B cell (primary cell): ENCODE measurements around the gene MRRF. TPM values are rescaled to one million over a fixed set of nuclear protein-coding genes. Genes with fewer than 3 reads are reported as not detected.
A peak's percentile ranks its signal among the peaks of the same experiment; 100 is the strongest.

ENCODE experiments used
- ATAC-seq: fragments of 200-7000 bp; cut with Tn5 transposase; one replicate; pipeline ENCODE4 v1.10.0; 2021; ENCODE audit warnings: low read depth, mild to moderate bottlenecking, moderate number of reproducible peaks, moderate library complexity
- CTCF ChIA-PET: fragments of 350-600 bp; sonication (Branson Sonifier 250); formaldehyde crosslinking; loops from one replicate; lab custom pipeline; 2021; ENCODE audit warnings: antibody characterized with exemption, inconsistent platforms; lab: Charles Lee
- POLR2A ChIA-PET: fragments of 350-600 bp; sonication (Branson Sonifier 250); formaldehyde crosslinking; loops from one replicate; lab custom pipeline; 2021; ENCODE audit warnings: antibody characterized with exemption; lab: Charles Lee
- DNase-seq: peaks from one replicate; pipeline ENCODE4 v3.0.0; 2013
- H2AFZ ChIP-seq: 2 replicates; pipeline ENCODE4 v1.6.1; 2012; ENCODE audit warnings: mild to moderate bottlenecking, low read depth, low read length; ENCODE audit not compliant: insufficient read depth, poor library complexity, severe bottlenecking
- H3K27ac ChIP-seq, 2 donors: 1 replicate in 1 of 2; 2 replicates in 1 of 2; pipeline ENCODE4 v1.5.1; 2012 to 2013; ENCODE audit warnings: low read length in 2 of 2, mild to moderate bottlenecking in 2 of 2, moderate library complexity in 1 of 2
- H3K27me3 ChIP-seq, 4 experiments: fragments of 200-600 bp in 1 of 4; sonication (generic) in 1 of 4; replicated peaks in 1 of 4; 1 replicate in 2 of 4; 2 replicates in 2 of 4; pipeline versions ENCODE4 v1.6.1 to v1.7.0; 2013 to 2016; ENCODE audit warnings: low read length in 3 of 4, mild to moderate bottlenecking in 2 of 4, mixed read lengths in 1 of 4, moderate library complexity in 1 of 4; ENCODE audit not compliant: insufficient read depth in 4 of 4, control insufficient read depth in 3 of 4; ENCODE audit errors: control extremely low read depth in 1 of 4
- H3K36me3 ChIP-seq, 2 experiments: replicated peaks in 1 of 2; 1 replicate in 1 of 2; 2 replicates in 1 of 2; pipeline versions ENCODE4 v1.6.1 to v1.7.1; 2013; ENCODE audit warnings: low read length in 1 of 2; ENCODE audit not compliant: insufficient read depth in 2 of 2, control insufficient read depth in 1 of 2; ENCODE audit errors: control extremely low read depth in 1 of 2, extremely low read depth in 1 of 2
- H3K4me1 ChIP-seq, 2 donors: fragments of 200-600 bp in 1 of 2; sonication (generic) in 1 of 2; 1 replicate in 1 of 2; 2 replicates in 1 of 2; pipeline versions ENCODE4 v1.5.1 to v1.6.1; 2013 to 2017; ENCODE audit warnings: low read length in 2 of 2; ENCODE audit not compliant: control insufficient read depth in 2 of 2, insufficient read depth in 2 of 2
- H3K4me2 ChIP-seq: replicated peaks from 2 replicates; pipeline ENCODE3; 2012; ENCODE audit warnings: mild to moderate bottlenecking, low read depth, low read length; ENCODE audit not compliant: poor library complexity, severe bottlenecking
- H3K4me3 ChIP-seq, 5 experiments: fragments of 200-600 bp in 1 of 5; sonication (generic) in 1 of 5; 1 replicate in 3 of 5; 2 replicates in 2 of 5; pipeline versions ENCODE4 v1.5.1 to v1.7.0; 2011 to 2016; ENCODE audit warnings: low read length in 4 of 5, mild to moderate bottlenecking in 4 of 5, low read depth in 2 of 5, control low read depth in 1 of 5, moderate library complexity in 1 of 5; ENCODE audit not compliant: insufficient read depth in 1 of 5; ENCODE audit errors: control extremely low read depth in 1 of 5, extremely low read depth in 1 of 5
- H3K79me2 ChIP-seq: fragments of 200-600 bp; sonication (generic); one replicate; pipeline ENCODE4 v1.6.0; 2016; ENCODE audit warnings: low read length; ENCODE audit not compliant: control insufficient read depth, insufficient read depth
- H3K9ac ChIP-seq: fragments of 200-600 bp; sonication (generic); 2 replicates; pipeline ENCODE4 v1.6.1; 2017; ENCODE audit warnings: mild to moderate bottlenecking, low read length, moderate library complexity
- H3K9me3 ChIP-seq, 3 donors: one replicate each; pipeline versions ENCODE4 v1.6.1 to v1.7.1; 2013; ENCODE audit warnings: low read length in 2 of 3; ENCODE audit not compliant: control insufficient read depth in 2 of 3, insufficient read depth in 1 of 3; ENCODE audit errors: control extremely low read depth in 1 of 3
- H4K20me1 ChIP-seq: 2 replicates; pipeline ENCODE4 v1.6.0; 2012; ENCODE audit warnings: mild to moderate bottlenecking, low read length; ENCODE audit not compliant: insufficient read depth, control insufficient read depth, poor library complexity, severe bottlenecking
- H3K27ac Mint-ChIP-seq: one replicate; pipeline ENCODE4 v1.8.0; 2021; ENCODE audit warnings: mixed read lengths
- H3K27me3 Mint-ChIP-seq: one replicate; pipeline ENCODE4 v1.8.0; 2021; ENCODE audit warnings: mixed read lengths
- H3K4me1 Mint-ChIP-seq: one replicate; pipeline ENCODE4 v1.8.0; 2021; ENCODE audit warnings: mixed read lengths
- H3K4me3 Mint-ChIP-seq: one replicate; pipeline ENCODE4 v1.8.0; 2021; ENCODE audit warnings: mixed read lengths
- H3K9me3 Mint-ChIP-seq: one replicate; pipeline ENCODE4 v1.8.0; 2022; ENCODE audit warnings: mixed read lengths; ENCODE audit not compliant: insufficient read depth
- CTCF ChIP-seq: fragments of 200-600 bp; IDR thresholded peaks from one replicate; pipeline ENCODE4 v1.8.0; 2022; ENCODE audit warnings: antibody characterized with exemption, mild to moderate bottlenecking
- EZH2 ChIP-seq: IDR thresholded peaks from 2 replicates; pipeline ENCODE4 v1.6.1; 2012; ENCODE audit warnings: borderline replicate concordance, low read depth, mild to moderate bottlenecking, moderate library complexity, low read length; ENCODE audit not compliant: insufficient read depth, poor library complexity, severe bottlenecking
- WGBS: methylation state at CpG from one replicate; pipeline ENCODE4 v1.1.5; 2013; ENCODE audit warnings: missing lambda C conversion rate; ENCODE audit not compliant: insufficient coverage; 5-methylcytosine and 5-hydroxymethylcytosine counted together
- intact Hi-C: fragments of 100-400 bp; cut with micrococcal nuclease; formaldehyde crosslinking; loops from one replicate; pipeline ENCODE4 v1.10.0; 2022
- polyA plus RNA-seq: library from polyadenylated mRNA; depleted of rRNA; stranded (reverse); fragments of >200 nt; gene quantifications from 2 replicates; pipeline ENCODE4 v1.2.3, GENCODE V29; 2012
- total RNA-seq, 2 donors: library from RNA; stranded (reverse); fragments of 120-200 nt in 1 of 2; gene quantifications; 1 replicate in 1 of 2; 2 replicates in 1 of 2; pipeline versions ENCODE4 v1.2.3 to v1.2.4, GENCODE V29; 2013 to 2022

The MRRF gene
- total and polyA plus RNA-seq, 2 donors (not counting 1 experiment from before 2014, with no cell fraction given), result 38.6 to 44.9 TPM

GRCh38 chr9:122349201-122349600 is 84.5 kb downstream of the MRRF start:
- H3K9me3 Mint-ChIP-seq, result peaks cover 4% of the 10 kb centered on the region
- Histone ChIP-seq H3K4me1 (peaks cover 9 to 12% of the 10 kb centered on the region in 2 donors), H3K27ac (no peak overlapping the region), H3K79me2 (no peaks in the 10 kb centered on the region), H3K9me3 (peaks cover 0 to 20% (median 0%) of the 10 kb centered on the region in 3 donors), H2AFZ (no peak overlapping the region), H3K27me3 (peaks cover 0 to 35% (median 12%) of the 10 kb centered on the region in 4 experiments), H3K36me3 (no peaks in the 10 kb centered on the region), H4K20me1 (no peaks in the 10 kb centered on the region), H3K4me2 (no peak overlapping the region), H3K4me3 (no peak overlapping the region), H3K9ac (no peak overlapping the region)
- H3K27ac Mint-ChIP-seq, result no peak overlapping the region
- no peak for DNase-seq
- H3K4me3 Mint-ChIP-seq, result no peak overlapping the region
- ChIA-PET CTCF (interaction anchor here (1.0 to 15.5 kb wide), 10 partner anchors 9 to 252 kb away, joined by 3 to 323 read pairs (median 11); partner anchors contain the start of genes MORN5, NDUFA8 and PTGS1), POLR2A (no interaction called here)
- TF ChIP-seq CTCF, result no peak
- no peak for TF ChIP-seq EZH2
- peaks cover 39% of the 10 kb centered on the region for H3K27me3 Mint-ChIP-seq
- WGBS, result 88% methylated on average over 2 of the region's 4 CpGs
- no peak for ATAC-seq
- intact Hi-C loops, result no loop called here
- H3K4me1 Mint-ChIP-seq, result peaks cover 6% of the 10 kb centered on the region

- H3K27me3 ChIP-seq, result peaks cover 0 to 35% (median 12%) of the 10 kb centered on the region in 4 experiments
These were observed 86.1 kb downstream of the MRRF start for GRCh38 chr9:122350577-122351355.

More at GRCh38 chr9:122350577-122351355, 86.1 kb downstream of the MRRF start:
- intact Hi-C loops, result loop anchor here (1.0 kb wide), 2 partner anchors 103 to 251 kb away; no protein-coding TSS in a partner anchor
- Mint-ChIP-seq H3K27ac (no peak overlapping the region), H3K4me3 (no peak overlapping the region), H3K27me3 (peaks cover 30% of the 10 kb centered on the region), H3K9me3 (peaks cover 4% of the 10 kb centered on the region), H3K4me1 (peaks cover 6% of the 10 kb centered on the region)
- Histone ChIP-seq H3K9me3 (peaks cover 0 to 22% (median 0%) of the 10 kb centered on the region in 3 donors), H3K36me3 (no peaks in the 10 kb centered on the region), H3K4me2 (no peak overlapping the region), H3K4me1 (peaks cover 9 to 12% of the 10 kb centered on the region in 2 donors), H3K9ac (no peak overlapping the region), H3K27ac (no peak overlapping the region), H3K4me3 (no peak overlapping the region), H3K79me2 (no peaks in the 10 kb centered on the region), H4K20me1 (no peaks in the 10 kb centered on the region), H2AFZ (no peak overlapping the region)
- ATAC-seq, result peak; percentile 86
- no peak for TF ChIP-seq EZH2
- peak; percentile 93 for TF ChIP-seq CTCF
- DNase-seq, result peak; percentile 81
- CTCF ChIA-PET, result interaction anchor here (0.6 to 15.5 kb wide), 44 partner anchors 11 to 1031 kb away, joined by 3 to 323 read pairs (median 4); partner anchors contain the start of genes MRRF, PTGS1 and RBM18
- POLR2A ChIA-PET, result interaction anchor here (0.5 to 1.1 kb wide), 3 partner anchors 20 to 1004 kb away, joined by 3 to 7 read pairs (median 5); partner anchors contain the start of gene PTGS1
- 45% methylated on average over 10 of the region's 11 CpGs for WGBS
